ENCODE results near the gene OR10D3. TPM values are rescaled to one million over a fixed set of nuclear protein-coding genes. Genes with fewer than 3 reads are reported as not detected.

Gene OR10D3
- total RNA-seq, 1 experiment from 2014 or later, result not detected

DNA sequence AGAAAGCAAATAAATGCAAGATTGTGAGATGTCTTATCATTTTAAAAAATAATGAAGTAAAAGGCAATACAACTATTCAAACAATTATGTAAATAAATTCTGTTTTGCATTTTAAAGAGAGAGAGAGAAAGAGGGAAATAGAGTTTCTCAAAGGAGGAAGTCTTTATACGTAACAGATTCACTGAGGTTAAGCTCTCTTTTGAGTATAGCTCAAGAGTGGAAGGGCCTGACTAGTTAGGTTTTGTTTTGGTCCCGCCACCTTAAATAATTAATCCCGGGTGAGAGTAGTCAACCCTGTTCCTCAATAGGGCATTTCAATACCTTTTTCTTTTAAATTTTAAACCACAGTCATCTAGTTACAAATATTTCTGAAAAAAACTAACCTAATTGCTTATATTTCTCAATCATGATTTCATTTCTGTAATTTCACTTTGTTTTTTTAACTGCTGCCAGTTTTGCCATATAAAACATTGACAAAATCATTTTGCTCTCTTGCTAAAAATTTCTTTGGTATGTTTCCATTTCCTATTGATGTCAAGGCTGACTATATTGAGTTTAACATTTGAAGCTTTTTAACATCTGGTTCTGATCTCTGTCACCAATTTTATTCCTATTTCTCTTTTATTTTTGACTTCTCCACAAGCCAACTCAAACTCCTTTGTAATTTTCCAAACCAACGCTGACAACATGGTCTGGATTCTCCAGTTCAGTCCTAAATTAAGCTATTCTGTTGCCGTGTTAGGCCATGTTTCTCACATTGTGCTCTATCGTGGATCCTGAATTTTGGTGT lies 10.3 kb downstream of the OR10D3 start:
- CTCF ChIA-PET, result interaction anchor here (2.7 to 3.0 kb wide), 2 partner anchors 121 to 124 kb away, joined by 11 to 26 read pairs; no protein-coding TSS in a partner anchor
- Histone ChIP-seq H3K36me3 (ENCODE audit: control insufficient read depth in 1 of 2, insufficient read depth in 2 of 2, low read length in 2 of 2) (no peaks in the 10 kb centered on the region), H3K9ac (ENCODE audit: low read length) (no peak overlapping the region), H3K4me2 (ENCODE audit: low read length) (no peak overlapping the region), H3K27ac (ENCODE audit: low read depth, low read length) (no peak overlapping the region), H3K4me1 (ENCODE audit: control insufficient read depth in 1 of 2, insufficient read depth in 2 of 2, low read length in 2 of 2) (no peaks in the 10 kb centered on the region), H3K9me3 (ENCODE audit: control insufficient read depth in 1 of 2, insufficient read depth in 1 of 2, low read depth in 1 of 2, low read length in 2 of 2) (no peaks in the 10 kb centered on the region), H3K9me2 (ENCODE audit: insufficient read depth) (no peaks in the 10 kb centered on the region), H3K27me3 (ENCODE audit: insufficient read depth, low read length) (peaks cover 33% of the 10 kb centered on the region), H2AFZ (ENCODE audit: low read depth, low read length, poor library complexity, severe bottlenecking) (no peak overlapping the region), H4K20me1 (ENCODE audit: insufficient read depth) (no peaks in the 10 kb centered on the region), H3K79me2 (ENCODE audit: insufficient read depth, low read length) (no peaks in the 10 kb centered on the region), H3K4me3 (replicated peaks in 1 of 2; ENCODE audit: low read depth in 1 of 2, low read length in 2 of 2) (no peak overlapping the region)
- ATAC-seq, result no peak
- intact Hi-C loops (cut with micrococcal nuclease), result no loop called here
- RAD21 ChIA-PET (ENCODE audit: low non-redundant PET in 1 of 2, low total read pairs in 2 of 2, uncharacterized antibody in 2 of 2, unreplicated experiment in 2 of 2), result no interaction called here
- DNase-seq (ENCODE audit: low read depth, low spot score), result no peak
- TF ChIP-seq TCF7L2 (IDR thresholded peaks at IDR 0.05; ENCODE audit: borderline replicate concordance, extremely low read depth, insufficient read depth, insufficient read length) (no peak), FOSL1 (IDR thresholded peaks at IDR 0.05; ENCODE audit: low read depth) (no peak), ZNF274 (IDR thresholded peaks at IDR 0.05; ENCODE audit: low read depth, low read length) (no peak)
- TF ChIP-seq, protein P1, sequence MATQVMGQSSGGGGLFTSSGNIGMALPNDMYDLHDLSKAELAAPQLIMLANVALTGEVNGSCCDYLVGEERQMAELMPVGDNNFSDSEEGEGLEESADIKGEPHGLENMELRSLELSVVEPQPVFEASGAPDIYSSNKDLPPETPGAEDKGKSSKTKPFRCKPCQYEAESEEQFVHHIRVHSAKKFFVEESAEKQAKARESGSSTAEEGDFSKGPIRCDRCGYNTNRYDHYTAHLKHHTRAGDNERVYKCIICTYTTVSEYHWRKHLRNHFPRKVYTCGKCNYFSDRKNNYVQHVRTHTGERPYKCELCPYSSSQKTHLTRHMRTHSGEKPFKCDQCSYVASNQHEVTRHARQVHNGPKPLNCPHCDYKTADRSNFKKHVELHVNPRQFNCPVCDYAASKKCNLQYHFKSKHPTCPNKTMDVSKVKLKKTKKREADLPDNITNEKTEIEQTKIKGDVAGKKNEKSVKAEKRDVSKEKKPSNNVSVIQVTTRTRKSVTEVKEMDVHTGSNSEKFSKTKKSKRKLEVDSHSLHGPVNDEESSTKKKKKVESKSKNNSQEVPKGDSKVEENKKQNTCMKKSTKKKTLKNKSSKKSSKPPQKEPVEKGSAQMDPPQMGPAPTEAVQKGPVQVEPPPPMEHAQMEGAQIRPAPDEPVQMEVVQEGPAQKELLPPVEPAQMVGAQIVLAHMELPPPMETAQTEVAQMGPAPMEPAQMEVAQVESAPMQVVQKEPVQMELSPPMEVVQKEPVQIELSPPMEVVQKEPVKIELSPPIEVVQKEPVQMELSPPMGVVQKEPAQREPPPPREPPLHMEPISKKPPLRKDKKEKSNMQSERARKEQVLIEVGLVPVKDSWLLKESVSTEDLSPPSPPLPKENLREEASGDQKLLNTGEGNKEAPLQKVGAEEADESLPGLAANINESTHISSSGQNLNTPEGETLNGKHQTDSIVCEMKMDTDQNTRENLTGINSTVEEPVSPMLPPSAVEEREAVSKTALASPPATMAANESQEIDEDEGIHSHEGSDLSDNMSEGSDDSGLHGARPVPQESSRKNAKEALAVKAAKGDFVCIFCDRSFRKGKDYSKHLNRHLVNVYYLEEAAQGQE (IDR thresholded peaks at IDR 0.05; ENCODE audit: low read depth), result no peak
- TF ChIP-seq, protein P2, sequence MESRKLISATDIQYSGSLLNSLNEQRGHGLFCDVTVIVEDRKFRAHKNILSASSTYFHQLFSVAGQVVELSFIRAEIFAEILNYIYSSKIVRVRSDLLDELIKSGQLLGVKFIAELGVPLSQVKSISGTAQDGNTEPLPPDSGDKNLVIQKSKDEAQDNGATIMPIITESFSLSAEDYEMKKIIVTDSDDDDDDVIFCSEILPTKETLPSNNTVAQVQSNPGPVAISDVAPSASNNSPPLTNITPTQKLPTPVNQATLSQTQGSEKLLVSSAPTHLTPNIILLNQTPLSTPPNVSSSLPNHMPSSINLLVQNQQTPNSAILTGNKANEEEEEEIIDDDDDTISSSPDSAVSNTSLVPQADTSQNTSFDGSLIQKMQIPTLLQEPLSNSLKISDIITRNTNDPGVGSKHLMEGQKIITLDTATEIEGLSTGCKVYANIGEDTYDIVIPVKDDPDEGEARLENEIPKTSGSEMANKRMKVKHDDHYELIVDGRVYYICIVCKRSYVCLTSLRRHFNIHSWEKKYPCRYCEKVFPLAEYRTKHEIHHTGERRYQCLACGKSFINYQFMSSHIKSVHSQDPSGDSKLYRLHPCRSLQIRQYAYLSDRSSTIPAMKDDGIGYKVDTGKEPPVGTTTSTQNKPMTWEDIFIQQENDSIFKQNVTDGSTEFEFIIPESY (IDR thresholded peaks at IDR 0.05; ENCODE audit: extremely low read depth, insufficient replicate concordance, low read length), result no peak
- BruUV-seq (replicated peaks), result no TSS peak
- POLR2A ChIA-PET, result no interaction called here
